NCI-H2227 treated with DMSO at 0.1 percent for 48 hours (cell line): ENCODE data around the gene MAMDC2.

Source experiments
- DNase-seq: peaks from one replicate; lab custom pipeline; 2025; lab: John Stamatoyannopoulos, UW

MAMDC2 gene

GRCh38 chr9:70108181-70108580 is 64.5 kb downstream of the MAMDC2 start:
- DNase-seq, result no peak

- no peak for DNase-seq
Measured at GRCh38 chr9:70110194-70111041, 66.8 kb downstream of the MAMDC2 start.

GRCh38 chr9:70111042-70111602 is 67.5 kb downstream of the MAMDC2 start:
- no peak for DNase-seq

GRCh38 chr9:70111641-70112236 is 68.1 kb downstream of the MAMDC2 start:
- no peak for DNase-seq

GRCh38 chr9:70112981-70113380 is 69.3 kb downstream of the MAMDC2 start:
- DNase-seq, result no peak

GRCh38 chr9:70113403-70114022 is 69.9 kb downstream of the MAMDC2 start:
- peak; percentile 28 for DNase-seq

GRCh38 chr9:70114898-70115297 is 71.2 kb downstream of the MAMDC2 start:
- DNase-seq, result no peak

- DNase-seq, result no peak
Measured at GRCh38 chr9:70117835-70118319, 74.2 kb downstream of the MAMDC2 start.

GRCh38 chr9:70119786-70120185 is 76.1 kb downstream of the MAMDC2 start:
- DNase-seq, result no peak

GRCh38 chr9:70120834-70121510 is 77.3 kb downstream of the MAMDC2 start:
- DNase-seq, result no peak

GRCh38 chr9:70121818-70122436 is 78.3 kb downstream of the MAMDC2 start:
- DNase-seq, result no peak

- no peak for DNase-seq
Measured at GRCh38 chr9:70123695-70124094, 80.0 kb downstream of the MAMDC2 start.

GRCh38 chr9:70125621-70126263 is 82.1 kb downstream of the MAMDC2 start:
- no peak for DNase-seq

GRCh38 chr9:70127036-70127435 is 83.4 kb downstream of the MAMDC2 start:
- DNase-seq, result no peak

GRCh38 chr9:70127540-70128416 is 84.1 kb downstream of the MAMDC2 start:
- no peak for DNase-seq

GRCh38 chr9:70130266-70130665 is 86.6 kb downstream of the MAMDC2 start:
- no peak for DNase-seq

- DNase-seq, result no peak
Measured at GRCh38 chr9:70131296-70131695, 87.6 kb downstream of the MAMDC2 start.

GRCh38 chr9:70133253-70134208 is 89.9 kb downstream of the MAMDC2 start:
- DNase-seq, result no peak

GRCh38 chr9:70134360-70134759 is 90.7 kb downstream of the MAMDC2 start:
- no peak for DNase-seq
